Activated T-helper 1 cell treated with Interleukin-2 at 50 U/mL for 16 hours (primary cell): Measurements from ENCODE around the gene CEP72.
"Not testable (repeated sequence)": the region's sequence is repeated elsewhere in the genome, so short reads cannot be mapped to it uniquely, and the experiment has no call there.

Source experiments
- DNase-seq: peaks from one replicate; pipeline ENCODE4 v3.0.0-alpha.2; 2020; ENCODE audit warnings: low read depth

Gene CEP72

GRCh38 chr5:580436-580835 is 31.7 kb upstream of the CEP72 start:
- DNase-seq, result no peak

- DNase-seq, result no peak
Observed at GRCh38 chr5:581266-581665, 30.9 kb upstream of the CEP72 start.

GRCh38 chr5:581941-582340 is 30.2 kb upstream of the CEP72 start:
- no peak for DNase-seq

GRCh38 chr5:582445-582844 is 29.7 kb upstream of the CEP72 start:
- DNase-seq, result not testable (repeated sequence)

- no peak for DNase-seq
Observed at GRCh38 chr5:582936-583635, 29.1 kb upstream of the CEP72 start.

- no peak for DNase-seq
Observed at GRCh38 chr5:583645-584044, 28.5 kb upstream of the CEP72 start.

- DNase-seq, result no peak
Observed at GRCh38 chr5:584216-584615, 27.9 kb upstream of the CEP72 start.

- no peak for DNase-seq
Observed at GRCh38 chr5:584846-585245, 27.3 kb upstream of the CEP72 start.

GRCh38 chr5:585556-585955 is 26.6 kb upstream of the CEP72 start:
- no peak for DNase-seq

GRCh38 chr5:585962-586628 is 26.0 kb upstream of the CEP72 start:
- DNase-seq, result no peak

- no peak for DNase-seq
Observed at GRCh38 chr5:586751-587285, 25.3 kb upstream of the CEP72 start.

- no peak for DNase-seq
Observed at GRCh38 chr5:587403-587802, 24.7 kb upstream of the CEP72 start.

GRCh38 chr5:588406-588995 is 23.6 kb upstream of the CEP72 start:
- DNase-seq, result no peak

- no peak for DNase-seq
Observed at GRCh38 chr5:589173-589572, 23.0 kb upstream of the CEP72 start.

GRCh38 chr5:589588-589987 is 22.6 kb upstream of the CEP72 start:
- no peak for DNase-seq

GRCh38 chr5:590346-590745 is 21.8 kb upstream of the CEP72 start:
- DNase-seq, result no peak

GRCh38 chr5:591746-592145 is 20.4 kb upstream of the CEP72 start:
- no peak for DNase-seq

GRCh38 chr5:592158-592557 is 20.0 kb upstream of the CEP72 start:
- no peak for DNase-seq

GRCh38 chr5:593511-593910 is 18.6 kb upstream of the CEP72 start:
- DNase-seq, result no peak

GRCh38 chr5:594226-594860 is 17.8 kb upstream of the CEP72 start:
- DNase-seq, result no peak

GRCh38 chr5:595285-595875 is 16.8 kb upstream of the CEP72 start:
- DNase-seq, result no peak

- no peak for DNase-seq
Observed at GRCh38 chr5:597871-598563, 14.1 kb upstream of the CEP72 start.
